Medulla oblongata (tissue), 1 donor: ENCODE measurements around the gene ARHGAP20.

ENCODE experiments used
- DNase-seq: peaks from one replicate; pipeline ENCODE4 v3.0.0-alpha.2; 2015; ENCODE audit errors: extremely low spot score

The ARHGAP20 gene

GRCh38 chr11:110529043-110529442 lies 183.2 kb downstream of the ARHGAP20 start:
- DNase-seq, result no peak

DNA sequence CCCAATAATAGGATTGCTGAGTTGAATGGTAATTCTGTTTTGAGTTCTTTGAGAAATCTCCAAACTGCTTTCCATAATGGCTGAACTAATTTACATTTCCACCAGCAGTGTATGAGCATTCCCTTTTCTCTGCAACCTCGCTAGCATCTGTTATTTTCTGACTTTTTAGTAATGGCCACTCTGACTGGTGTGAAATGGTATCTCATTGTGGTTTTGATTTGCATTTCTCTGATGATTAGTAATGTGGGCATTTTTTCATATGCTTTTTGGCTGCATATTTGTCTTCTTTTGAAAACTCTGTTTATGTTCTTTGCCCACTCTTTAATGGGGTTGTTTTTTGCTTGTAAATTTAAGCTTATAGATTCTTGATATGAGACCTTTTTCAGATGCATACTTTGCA lies 185.1 kb downstream of the ARHGAP20 start:
- DNase-seq, result no peak
